HCT116 (cell line): ENCODE results near the gene ACADVL. TPM values are rescaled to one million over a fixed set of nuclear protein-coding genes. Genes with fewer than 3 reads are reported as not detected.

ENCODE experiments used
- ATAC-seq: fragments of 200-7000 bp; cut with Tn5 transposase; 2 replicates; pipeline ENCODE4 v1.9.1; 2020; ENCODE audit warnings: mild to moderate bottlenecking, moderate library complexity
- BruUV-seq: library from RNA; stranded (reverse); fragments of 400-500 nt; replicated peaks from 2 replicates; lab custom pipeline; 2021; lab: Mats Ljungman, UMichigan
- CTCF ChIA-PET: fragments of 300-600 bp; sonication (Branson Sonifier 250); formaldehyde crosslinking; loops from one replicate; lab custom pipeline; 2021; ENCODE audit warnings: antibody characterized with exemption; lab: Charles Lee
- POLR2A ChIA-PET: fragments of 300-600, 350-600 bp; sonication (Branson Sonifier 250); formaldehyde crosslinking; loops from one replicate; lab custom pipeline; 2021; ENCODE audit warnings: antibody characterized with exemption; lab: Charles Lee
- RAD21 ChIA-PET, 2 experiments: fragments of 300-600 bp; sonication (Branson Sonifier 250); formaldehyde crosslinking; loops; one replicate each; lab custom pipeline; 2023; ENCODE audit warnings: low total read pairs in 2 of 2; ENCODE audit not compliant: uncharacterized antibody in 2 of 2, unreplicated experiment in 2 of 2, low non-redundant PET in 1 of 2; lab: Charles Lee
- DNase-seq: peaks from one replicate; pipeline ENCODE4 v3.0.0-alpha.2; 2010; ENCODE audit warnings: low read depth, low spot score
- H2AFZ ChIP-seq: fragments of 200-600 bp; shearing (Covaris generic), sonication (generic); 2 replicates; pipeline ENCODE4 v1.6.1; 2017; ENCODE audit warnings: low read depth, mixed run types, mixed read lengths, antibody characterized with exemption, low read length; ENCODE audit not compliant: poor library complexity, severe bottlenecking
- H3K27ac ChIP-seq: 2 replicates; pipeline ENCODE4 v1.5.1; 2012; ENCODE audit warnings: low read depth, low read length
- H3K27me3 ChIP-seq: fragments of 200-600 bp; sonication (generic); 2 replicates; pipeline ENCODE4 v1.6.1; 2016; ENCODE audit warnings: mixed run types, low read length, mixed read lengths; ENCODE audit not compliant: insufficient read depth
- H3K36me3 ChIP-seq, 2 experiments: fragments of 200-500 bp in 1 of 2; fragments of 200-600 bp in 1 of 2; sonication (Bioruptor generic) in 1 of 2; sonication (generic) in 1 of 2; 2 replicates each; pipeline versions ENCODE4 v1.5.1 to v1.6.1; 2014 to 2016; ENCODE audit warnings: low read length in 2 of 2, inconsistent platforms in 1 of 2, mixed read lengths in 1 of 2, mixed run types in 1 of 2; ENCODE audit not compliant: insufficient read depth in 2 of 2, control insufficient read depth in 1 of 2
- H3K4me1 ChIP-seq, 2 experiments: fragments of 200-600 bp in 1 of 2; sonication (generic) in 1 of 2; 2 replicates each; pipeline versions ENCODE4 v1.5.1 to v1.6.1; 2012 to 2017; ENCODE audit warnings: low read length in 2 of 2, inconsistent platforms in 1 of 2, mild to moderate bottlenecking in 1 of 2, mixed read lengths in 1 of 2, mixed run types in 1 of 2, moderate library complexity in 1 of 2; ENCODE audit not compliant: insufficient read depth in 2 of 2, control insufficient read depth in 1 of 2
- H3K4me2 ChIP-seq: fragments of 200-600 bp; sonication (generic); 2 replicates; pipeline ENCODE4 v1.6.1; 2017; ENCODE audit warnings: mixed run types, low read length, mixed read lengths
- H3K4me3 ChIP-seq, 2 experiments: fragments of 200-600 bp in 1 of 2; sonication (generic) in 1 of 2; replicated peaks in 1 of 2; 2 replicates each; pipeline ENCODE4 v1.5.1; 2011 to 2016; ENCODE audit warnings: low read length in 2 of 2, control low read depth in 1 of 2, low read depth in 1 of 2, mild to moderate bottlenecking in 1 of 2, mixed read lengths in 1 of 2, mixed run types in 1 of 2
- H3K79me2 ChIP-seq: fragments of 200-600 bp; sonication (generic); 2 replicates; pipeline ENCODE4 v1.6.1; 2017; ENCODE audit warnings: mild to moderate bottlenecking, mixed run types, low read length, moderate library complexity, mixed read lengths; ENCODE audit not compliant: insufficient read depth
- H3K9ac ChIP-seq: fragments of 200-600 bp; sonication (generic); 2 replicates; pipeline ENCODE4 v1.6.1; 2016; ENCODE audit warnings: low read length, mixed read lengths
- H3K9me2 ChIP-seq: fragments of 200-600 bp; sonication (generic), shearing (Covaris generic); 2 replicates; pipeline ENCODE4 v1.6.1; 2017; ENCODE audit warnings: mixed run types, mild to moderate bottlenecking, moderate library complexity; ENCODE audit not compliant: insufficient read depth
- H3K9me3 ChIP-seq, 2 experiments: fragments of 200-500 bp in 1 of 2; fragments of 200-600 bp in 1 of 2; sonication (Bioruptor generic) in 1 of 2; sonication (generic) in 1 of 2; 2 replicates each; pipeline ENCODE4 v1.6.1; 2014 to 2017; ENCODE audit warnings: low read length in 2 of 2, mixed read lengths in 2 of 2, inconsistent platforms in 1 of 2, low read depth in 1 of 2, mild to moderate bottlenecking in 1 of 2, mixed run types in 1 of 2, moderate library complexity in 1 of 2; ENCODE audit not compliant: control insufficient read depth in 1 of 2, insufficient read depth in 1 of 2
- H4K20me1 ChIP-seq: fragments of 200-600 bp; sonication (generic), shearing (Covaris generic); 2 replicates; pipeline ENCODE4 v1.6.1; 2017; ENCODE audit warnings: mixed run types, mild to moderate bottlenecking, moderate library complexity; ENCODE audit not compliant: insufficient read depth
- CBX3 ChIP-seq: IDR thresholded peaks from 2 replicates; pipeline ENCODE4 v1.6.1; 2012; ENCODE audit warnings: low read depth
- CTCF ChIP-seq, 3 experiments: fragments of 200-600 bp in 1 of 3; sonication (generic) in 1 of 3; IDR thresholded peaks in 2 of 3; conservative IDR thresholded peaks in 1 of 3; 2 replicates each; pipeline ENCODE4 v1.5.1; 2012 to 2017; ENCODE audit warnings: low read depth in 2 of 3, low read length in 2 of 3, antibody characterized with exemption in 1 of 3, borderline replicate concordance in 1 of 3, control low read depth in 1 of 3, mild to moderate bottlenecking in 1 of 3, mixed read lengths in 1 of 3, mixed run types in 1 of 3, moderate library complexity in 1 of 3; ENCODE audit not compliant: insufficient read depth in 1 of 3
- EGR1 ChIP-seq: IDR thresholded peaks from 2 replicates; pipeline ENCODE4 v1.6.1; 2012; ENCODE audit warnings: low read depth
- ELF1 ChIP-seq: IDR thresholded peaks from 2 replicates; pipeline ENCODE4 v1.6.1; 2012; ENCODE audit warnings: low read depth, borderline replicate concordance
- EZH2phosphoT487 ChIP-seq: fragments of 200-600 bp; IDR thresholded peaks from 2 replicates; pipeline ENCODE4 v1.6.1; 2018; ENCODE audit warnings: antibody characterized with exemption, borderline replicate concordance
- POLR2A ChIP-seq: IDR thresholded peaks from 2 replicates; pipeline ENCODE4 v1.7.0; 2011; ENCODE audit warnings: borderline replicate concordance; ENCODE audit not compliant: insufficient read depth, insufficient read length; ENCODE audit errors: extremely low read depth
- POLR2AphosphoS5 ChIP-seq: IDR thresholded peaks from 2 replicates; pipeline ENCODE4 v1.6.1; 2011; ENCODE audit warnings: mild to moderate bottlenecking, low read depth, low read length, moderate library complexity
- SP1 ChIP-seq: IDR thresholded peaks from 2 replicates; pipeline ENCODE4 v1.6.1; 2012; ENCODE audit warnings: low read depth
- YY1 ChIP-seq: IDR thresholded peaks from 2 replicates; pipeline ENCODE4 v1.6.1; 2011; ENCODE audit warnings: low read length, low read depth, moderate library complexity, mild to moderate bottlenecking; ENCODE audit not compliant: insufficient replicate concordance; ENCODE audit errors: extremely low read depth
- ZFX ChIP-seq: fragments of 450-650 bp; IDR thresholded peaks from 2 replicates; pipeline ENCODE4 v1.6.1; 2017
- intact Hi-C: fragments of 100-400 bp; cut with micrococcal nuclease; formaldehyde crosslinking; loops from 2 replicates; pipeline ENCODE4 v1.10.0; 2022
- total RNA-seq: library from RNA; stranded (reverse); gene quantifications from one replicate; pipeline ENCODE4 v1.2.1, GENCODE V29; 2021; ENCODE audit not compliant: unreplicated experiment
- TF ChIP-seq, protein P1 (sequence below): IDR thresholded peaks from 2 replicates; pipeline ENCODE4 v1.6.1; 2011; ENCODE audit warnings: mild to moderate bottlenecking, low read length, moderate library complexity; ENCODE audit not compliant: insufficient replicate concordance; ENCODE audit errors: extremely low read depth

The ACADVL gene
- total RNA-seq, 1 experiment from 2014 or later: 554 TPM

DNA sequence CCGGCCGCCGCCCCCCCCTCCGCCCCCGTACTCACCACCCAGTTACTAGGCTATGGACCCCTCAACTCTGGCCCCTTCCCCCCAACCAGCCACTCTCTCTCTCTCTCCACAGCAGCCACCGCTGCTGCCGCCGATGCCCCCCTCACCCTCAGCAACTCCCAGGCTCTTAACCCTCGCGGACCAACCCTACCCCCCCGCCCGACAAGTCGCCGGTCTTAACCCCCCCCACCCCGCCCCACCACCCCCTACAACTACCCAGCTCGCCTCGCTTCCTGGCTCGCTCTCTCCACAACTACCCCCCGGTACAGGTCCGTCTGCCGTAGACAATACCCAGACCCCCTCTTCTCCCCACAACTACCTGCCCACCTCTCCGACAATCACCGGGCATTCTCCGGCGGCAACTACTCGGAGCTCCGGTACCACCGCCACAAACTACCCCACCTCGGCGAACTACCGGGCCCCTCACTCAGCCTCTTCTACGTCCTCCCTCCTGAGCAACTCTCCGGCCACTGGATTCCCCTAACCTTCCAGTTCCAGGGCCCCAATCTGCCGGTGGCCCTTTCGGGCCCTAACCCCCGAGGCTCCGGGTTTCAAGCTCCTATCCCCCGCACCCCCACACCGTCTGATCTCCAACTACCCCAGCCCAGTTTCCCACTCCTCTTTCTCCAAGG, 18.8 kb downstream of the ACADVL start:
- Histone ChIP-seq H3K9ac (peak overlapping the region; percentile 100), H3K79me2 (peaks cover 65% of the 10 kb centered on the region)
- RAD21 ChIA-PET: interaction anchor here in 1 of 2 experiments (0.7 to 1.0 kb wide), 2 partner anchors 18 to 61 kb away, joined by 3 to 7 read pairs; no protein-coding TSS in a partner anchor
- TF ChIP-seq EGR1: no peak
- peak; percentile 27; the same call in 1 of the 2 replicates for TF ChIP-seq POLR2AphosphoS5
- TF ChIP-seq ZFX: peak; percentile 24; the same call in 1 of the 2 replicates
- TF ChIP-seq, all 23 proteins: peak for 2
- Histone ChIP-seq H3K4me3 (peak overlapping the region; percentile 97 to 99), H3K9me2 (no peaks in the 10 kb centered on the region), H2AFZ (no peak overlapping the region), H3K4me1 (peaks cover 37 to 64% of the 10 kb centered on the region in 2 experiments), H3K27ac (peak overlapping the region; percentile 92), H4K20me1 (no peaks in the 10 kb centered on the region), H3K4me2 (peak overlapping the region; percentile 82), H3K9me3 (no peaks in the 10 kb centered on the region), H3K36me3 (peaks cover 24 to 32% of the 10 kb centered on the region in 2 experiments), H3K27me3 (no peaks in the 10 kb centered on the region)
- no TSS peak for BruUV-seq
- ATAC-seq (no peak), DNase-seq (no peak)
- intact Hi-C loops: no loop called here
- POLR2A ChIA-PET: interaction anchor here (0.6 to 2.6 kb wide), 7 partner anchors 12 to 448 kb away, joined by 3 to 19 read pairs (median 5); partner anchors contain the start of genes ACADVL, CTDNEP1, DLG4 and SLC2A4
- CTCF ChIA-PET: interaction anchor here (2.3 to 3.0 kb wide), 2 partner anchors 18 to 58 kb away, joined by 5 to 16 read pairs; partner anchors contain the start of genes ACADVL and DLG4

- no peaks in the 10 kb centered on the region for H3K27me3 ChIP-seq
- peak within 1 kb of the TSS; percentile 92 for H3K27ac ChIP-seq
- RAD21 ChIA-PET: no interaction called here
- CTCF ChIA-PET: interaction anchor here (2.3 to 3.0 kb wide), 2 partner anchors 19 to 57 kb away, joined by 5 to 16 read pairs; partner anchors contain the start of genes ACADVL and DLG4
- H3K9ac ChIP-seq: peak within 1 kb of the TSS; percentile 100
- intact Hi-C loops: no loop called here
- H3K9me2 ChIP-seq: no peaks in the 10 kb centered on the region
- ATAC-seq: peak; percentile 61
- peak within 1 kb of the TSS; percentile 82 for H3K4me2 ChIP-seq
- H3K4me1 ChIP-seq: peaks cover 37 to 64% of the 10 kb centered on the region in 2 experiments
- peaks cover 59% of the 10 kb centered on the region for H3K79me2 ChIP-seq
- POLR2A ChIA-PET: interaction anchor here (0.9 to 1.3 kb wide), 5 partner anchors 19 to 447 kb away, joined by 3 to 4 read pairs (median 3); partner anchors contain the start of genes ACADVL and DLG4
- no peaks in the 10 kb centered on the region for H3K9me3 ChIP-seq
- DNase-seq: peak; percentile 99
- H3K4me3 ChIP-seq: peak within 1 kb of the TSS; percentile 97 to 99
- H3K36me3 ChIP-seq: peaks cover 24 to 40% of the 10 kb centered on the region in 2 experiments
- no peaks in the 10 kb centered on the region for H4K20me1 ChIP-seq
- BruUV-seq: no TSS peak
- H2AFZ ChIP-seq: no peak within 1 kb of the TSS
- TF ChIP-seq ELF1 (peak; percentile 94; the same call in 1 of the 2 replicates), YY1 (peak; percentile 86), POLR2A (no peak), CBX3 (no peak), SP1 (peak; percentile 85), EZH2phosphoT487 (no peak), CTCF (IDR thresholded peaks at IDR 0.05 in 2 of 3, conservative IDR thresholded peaks at IDR 0.05 in 1 of 3; ENCODE audit: borderline replicate concordance in 1 of 3, insufficient read depth in 1 of 3, low read depth in 2 of 3, low read length in 2 of 3) (no peak), POLR2AphosphoS5 (0 out of 2 replicates have a peak, but pooled peaks have one; percentile 26)
- TF ChIP-seq, protein P1, sequence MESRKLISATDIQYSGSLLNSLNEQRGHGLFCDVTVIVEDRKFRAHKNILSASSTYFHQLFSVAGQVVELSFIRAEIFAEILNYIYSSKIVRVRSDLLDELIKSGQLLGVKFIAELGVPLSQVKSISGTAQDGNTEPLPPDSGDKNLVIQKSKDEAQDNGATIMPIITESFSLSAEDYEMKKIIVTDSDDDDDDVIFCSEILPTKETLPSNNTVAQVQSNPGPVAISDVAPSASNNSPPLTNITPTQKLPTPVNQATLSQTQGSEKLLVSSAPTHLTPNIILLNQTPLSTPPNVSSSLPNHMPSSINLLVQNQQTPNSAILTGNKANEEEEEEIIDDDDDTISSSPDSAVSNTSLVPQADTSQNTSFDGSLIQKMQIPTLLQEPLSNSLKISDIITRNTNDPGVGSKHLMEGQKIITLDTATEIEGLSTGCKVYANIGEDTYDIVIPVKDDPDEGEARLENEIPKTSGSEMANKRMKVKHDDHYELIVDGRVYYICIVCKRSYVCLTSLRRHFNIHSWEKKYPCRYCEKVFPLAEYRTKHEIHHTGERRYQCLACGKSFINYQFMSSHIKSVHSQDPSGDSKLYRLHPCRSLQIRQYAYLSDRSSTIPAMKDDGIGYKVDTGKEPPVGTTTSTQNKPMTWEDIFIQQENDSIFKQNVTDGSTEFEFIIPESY: peak; percentile 77
These were observed 19.6 kb downstream of the ACADVL start, which contains the start of gene PHF23 for GRCh38 chr17:7239091-7240027. Gene PHF23 (minus strand): TSS chr17:7239457. CDS start chr17:7239279, 178 bp downstream.
